ENCODE data around the gene PSAPL1. TPM values are rescaled to one million over a fixed set of nuclear protein-coding genes. Genes with fewer than 3 reads are reported as not detected.

Gene PSAPL1
- total and polyA plus RNA-seq, 4 donors, result not detected

DNA sequence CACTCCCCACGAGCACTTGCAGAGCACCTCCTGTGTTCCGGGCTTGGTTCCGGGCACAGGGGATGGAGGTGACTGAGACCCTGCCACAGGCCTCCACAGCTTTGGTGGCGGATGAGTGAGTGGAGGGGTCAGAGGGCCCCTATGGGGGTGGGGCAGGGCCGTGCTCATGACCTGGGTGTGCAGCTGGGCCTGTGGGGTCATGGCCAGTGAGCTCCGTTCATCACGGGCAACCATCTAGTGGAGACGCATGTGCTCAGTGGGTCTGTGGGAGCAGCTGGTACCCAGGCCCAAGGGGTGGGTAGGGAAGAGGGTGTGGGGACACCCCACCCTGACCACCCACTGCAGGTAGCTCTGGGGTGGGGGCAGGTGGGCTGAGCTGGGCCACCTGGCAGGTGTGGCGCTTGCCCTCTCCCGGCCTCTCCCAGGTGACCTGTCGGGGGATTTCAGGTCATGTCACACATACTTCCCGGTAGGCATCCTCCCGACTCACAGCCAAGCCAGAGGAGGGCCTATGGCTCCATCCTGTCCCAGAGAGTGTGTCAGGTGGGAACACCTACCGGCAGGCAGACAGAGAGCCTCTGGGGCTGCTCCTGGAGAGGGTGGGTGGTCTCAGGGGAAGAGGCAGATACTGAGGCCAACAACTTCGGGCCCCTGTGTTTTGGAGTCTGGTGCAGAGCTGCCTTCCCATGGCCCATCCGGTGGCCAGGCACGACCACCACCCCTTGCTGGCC, 3.6 kb downstream of the PSAPL1 start:
- DNase-seq (ENCODE audit: low spot score), result no peak
- WGBS, result 90% methylated on average over 17 of the region's 17 CpGs
- TF ChIP-seq HNF4A (conservative IDR thresholded peaks at IDR 0.05), result no peak
- TF ChIP-seq, protein P1, sequence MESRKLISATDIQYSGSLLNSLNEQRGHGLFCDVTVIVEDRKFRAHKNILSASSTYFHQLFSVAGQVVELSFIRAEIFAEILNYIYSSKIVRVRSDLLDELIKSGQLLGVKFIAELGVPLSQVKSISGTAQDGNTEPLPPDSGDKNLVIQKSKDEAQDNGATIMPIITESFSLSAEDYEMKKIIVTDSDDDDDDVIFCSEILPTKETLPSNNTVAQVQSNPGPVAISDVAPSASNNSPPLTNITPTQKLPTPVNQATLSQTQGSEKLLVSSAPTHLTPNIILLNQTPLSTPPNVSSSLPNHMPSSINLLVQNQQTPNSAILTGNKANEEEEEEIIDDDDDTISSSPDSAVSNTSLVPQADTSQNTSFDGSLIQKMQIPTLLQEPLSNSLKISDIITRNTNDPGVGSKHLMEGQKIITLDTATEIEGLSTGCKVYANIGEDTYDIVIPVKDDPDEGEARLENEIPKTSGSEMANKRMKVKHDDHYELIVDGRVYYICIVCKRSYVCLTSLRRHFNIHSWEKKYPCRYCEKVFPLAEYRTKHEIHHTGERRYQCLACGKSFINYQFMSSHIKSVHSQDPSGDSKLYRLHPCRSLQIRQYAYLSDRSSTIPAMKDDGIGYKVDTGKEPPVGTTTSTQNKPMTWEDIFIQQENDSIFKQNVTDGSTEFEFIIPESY (IDR thresholded peaks at IDR 0.05), result no peak
- TF ChIP-seq RXRA (IDR thresholded peaks at IDR 0.05), result no peak
- TF ChIP-seq NR2F2 (IDR thresholded peaks at IDR 0.05), result no peak
- TF ChIP-seq, protein P2, sequence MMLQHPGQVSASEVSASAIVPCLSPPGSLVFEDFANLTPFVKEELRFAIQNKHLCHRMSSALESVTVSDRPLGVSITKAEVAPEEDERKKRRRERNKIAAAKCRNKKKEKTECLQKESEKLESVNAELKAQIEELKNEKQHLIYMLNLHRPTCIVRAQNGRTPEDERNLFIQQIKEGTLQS (IDR thresholded peaks at IDR 0.05), result no peak
- no peak for TF ChIP-seq GABPA (IDR thresholded peaks at IDR 0.05 in 1 of 2, conservative IDR thresholded peaks at IDR 0.05 in 1 of 2)
- no peak for TF ChIP-seq SP1 (IDR thresholded peaks at IDR 0.05)
- no peak for TF ChIP-seq HNF4G (IDR thresholded peaks at IDR 0.05)
- no peak for TF ChIP-seq TAF1 (conservative IDR thresholded peaks at IDR 0.05)
- TF ChIP-seq, protein P3, sequence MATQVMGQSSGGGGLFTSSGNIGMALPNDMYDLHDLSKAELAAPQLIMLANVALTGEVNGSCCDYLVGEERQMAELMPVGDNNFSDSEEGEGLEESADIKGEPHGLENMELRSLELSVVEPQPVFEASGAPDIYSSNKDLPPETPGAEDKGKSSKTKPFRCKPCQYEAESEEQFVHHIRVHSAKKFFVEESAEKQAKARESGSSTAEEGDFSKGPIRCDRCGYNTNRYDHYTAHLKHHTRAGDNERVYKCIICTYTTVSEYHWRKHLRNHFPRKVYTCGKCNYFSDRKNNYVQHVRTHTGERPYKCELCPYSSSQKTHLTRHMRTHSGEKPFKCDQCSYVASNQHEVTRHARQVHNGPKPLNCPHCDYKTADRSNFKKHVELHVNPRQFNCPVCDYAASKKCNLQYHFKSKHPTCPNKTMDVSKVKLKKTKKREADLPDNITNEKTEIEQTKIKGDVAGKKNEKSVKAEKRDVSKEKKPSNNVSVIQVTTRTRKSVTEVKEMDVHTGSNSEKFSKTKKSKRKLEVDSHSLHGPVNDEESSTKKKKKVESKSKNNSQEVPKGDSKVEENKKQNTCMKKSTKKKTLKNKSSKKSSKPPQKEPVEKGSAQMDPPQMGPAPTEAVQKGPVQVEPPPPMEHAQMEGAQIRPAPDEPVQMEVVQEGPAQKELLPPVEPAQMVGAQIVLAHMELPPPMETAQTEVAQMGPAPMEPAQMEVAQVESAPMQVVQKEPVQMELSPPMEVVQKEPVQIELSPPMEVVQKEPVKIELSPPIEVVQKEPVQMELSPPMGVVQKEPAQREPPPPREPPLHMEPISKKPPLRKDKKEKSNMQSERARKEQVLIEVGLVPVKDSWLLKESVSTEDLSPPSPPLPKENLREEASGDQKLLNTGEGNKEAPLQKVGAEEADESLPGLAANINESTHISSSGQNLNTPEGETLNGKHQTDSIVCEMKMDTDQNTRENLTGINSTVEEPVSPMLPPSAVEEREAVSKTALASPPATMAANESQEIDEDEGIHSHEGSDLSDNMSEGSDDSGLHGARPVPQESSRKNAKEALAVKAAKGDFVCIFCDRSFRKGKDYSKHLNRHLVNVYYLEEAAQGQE (IDR thresholded peaks at IDR 0.05), result no peak
- TF ChIP-seq FOXA1 (IDR thresholded peaks at IDR 0.05), result no peak
- TF ChIP-seq FOXA2 (IDR thresholded peaks at IDR 0.05), result no peak
- no peak for TF ChIP-seq JUND (IDR thresholded peaks at IDR 0.05)
- TF ChIP-seq EGR1 (IDR thresholded peaks at IDR 0.05; ENCODE audit: low read depth in 2 of 2), result no peak
- TF ChIP-seq YY1 (IDR thresholded peaks at IDR 0.05), result no peak
- Histone ChIP-seq H3K4me3 (ENCODE audit: low read depth in 1 of 3, low read length in 3 of 3) (no peak overlapping the region), H3K27me3 (ENCODE audit: control insufficient read depth in 4 of 4, insufficient read depth in 4 of 4, low read length in 3 of 4) (no peaks in the 10 kb centered on the region), H3K36me3 (ENCODE audit: control insufficient read depth in 4 of 4, insufficient read depth in 3 of 4, low read depth in 1 of 4, low read length in 3 of 4) (no peaks in the 10 kb centered on the region), H3K4me1 (ENCODE audit: control insufficient read depth in 4 of 4, insufficient read depth in 4 of 4, low read length in 3 of 4) (no peaks in the 10 kb centered on the region), H3K9me3 (ENCODE audit: control insufficient read depth in 4 of 4, low read length in 3 of 4) (no peaks in the 10 kb centered on the region), H3K9ac (ENCODE audit: low read depth in 1 of 2, low read length in 2 of 2) (no peak overlapping the region), H3K27ac (ENCODE audit: low read depth in 1 of 2, low read length in 2 of 2) (no peak overlapping the region)

DNA sequence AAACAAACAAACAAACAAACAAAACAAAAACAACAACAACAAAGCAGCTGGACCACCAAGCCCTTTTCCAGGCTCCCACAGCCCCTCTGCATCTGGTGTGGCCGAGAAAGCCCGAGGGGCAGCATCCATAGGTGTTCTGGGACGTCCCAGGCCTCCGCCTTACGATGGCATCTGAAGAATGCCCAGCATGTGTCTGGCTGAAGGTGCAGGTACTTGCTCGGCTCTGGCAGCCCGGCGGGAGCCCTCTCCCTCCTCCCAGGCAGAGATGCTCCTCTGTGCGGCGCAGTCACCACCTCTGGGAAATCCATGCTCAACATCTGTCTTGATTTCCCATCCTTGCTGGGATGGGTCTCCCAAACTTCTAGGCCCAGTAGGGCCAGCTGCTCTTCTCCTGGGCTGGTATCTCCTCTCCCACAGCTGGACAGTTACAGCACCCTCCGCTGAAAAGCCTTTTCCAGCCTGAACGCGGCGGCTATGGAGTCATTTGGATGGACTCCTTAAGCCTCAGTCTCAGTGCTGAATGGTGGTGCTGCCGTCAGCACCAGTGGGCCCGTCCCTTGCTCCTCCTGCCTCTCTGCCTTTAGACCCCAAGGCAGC, 4.3 kb downstream of the PSAPL1 start:
- Histone ChIP-seq H3K36me3 (ENCODE audit: control insufficient read depth in 4 of 4, insufficient read depth in 3 of 4, low read depth in 1 of 4, low read length in 3 of 4) (no peaks in the 10 kb centered on the region), H3K27me3 (ENCODE audit: control insufficient read depth in 4 of 4, insufficient read depth in 4 of 4, low read length in 3 of 4) (no peaks in the 10 kb centered on the region), H3K4me3 (ENCODE audit: low read depth in 1 of 3, low read length in 3 of 3) (no peak overlapping the region), H3K4me1 (ENCODE audit: control insufficient read depth in 4 of 4, insufficient read depth in 4 of 4, low read length in 3 of 4) (no peaks in the 10 kb centered on the region), H3K9me3 (ENCODE audit: control insufficient read depth in 4 of 4, low read length in 3 of 4) (no peaks in the 10 kb centered on the region), H3K27ac (ENCODE audit: low read depth in 1 of 2, low read length in 2 of 2) (no peak overlapping the region), H3K9ac (ENCODE audit: low read depth in 1 of 2, low read length in 2 of 2) (no peak overlapping the region)
- no peak for DNase-seq (ENCODE audit: low spot score)
- 83% methylated on average over 16 of the region's 16 CpGs for WGBS
- TF ChIP-seq SP1 (IDR thresholded peaks at IDR 0.05) (no peak), RXRA (IDR thresholded peaks at IDR 0.05) (no peak), EGR1 (IDR thresholded peaks at IDR 0.05; ENCODE audit: low read depth in 2 of 2) (no peak), NR2F2 (IDR thresholded peaks at IDR 0.05) (no peak), HNF4G (IDR thresholded peaks at IDR 0.05) (no peak), HNF4A (conservative IDR thresholded peaks at IDR 0.05) (no peak), TAF1 (conservative IDR thresholded peaks at IDR 0.05) (no peak), YY1 (IDR thresholded peaks at IDR 0.05) (no peak), GABPA (IDR thresholded peaks at IDR 0.05 in 1 of 2, conservative IDR thresholded peaks at IDR 0.05 in 1 of 2) (no peak), RAD21 (IDR thresholded peaks at IDR 0.05) (no peak), FOXA1 (IDR thresholded peaks at IDR 0.05) (no peak)
- TF ChIP-seq, protein P4, sequence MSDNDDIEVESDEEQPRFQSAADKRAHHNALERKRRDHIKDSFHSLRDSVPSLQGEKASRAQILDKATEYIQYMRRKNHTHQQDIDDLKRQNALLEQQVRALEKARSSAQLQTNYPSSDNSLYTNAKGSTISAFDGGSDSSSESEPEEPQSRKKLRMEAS (IDR thresholded peaks at IDR 0.05), result no peak
- TF ChIP-seq, protein P2 (IDR thresholded peaks at IDR 0.05), result no peak
- TF ChIP-seq, protein P1 (IDR thresholded peaks at IDR 0.05), result no peak
- TF ChIP-seq, protein P3 (IDR thresholded peaks at IDR 0.05), result no peak

Data from liver (tissue), 9 donors.